Adipocyte (in vitro differentiated cells): ENCODE data around the gene DHX38.

Experiments used
- DNase-seq: peaks from one replicate; pipeline ENCODE4 v3.0.0-alpha.2; 2015; ENCODE audit warnings: low read depth
- H3K27me3 ChIP-seq: replicated peaks from 2 replicates; pipeline ENCODE4 v1.7.0; 2013; ENCODE audit warnings: mild to moderate bottlenecking, low read length, moderate library complexity; ENCODE audit not compliant: control insufficient read depth, insufficient read depth
- H3K36me3 ChIP-seq: 2 replicates; pipeline ENCODE4 v1.7.0; 2013; ENCODE audit warnings: low read length, mild to moderate bottlenecking, moderate library complexity; ENCODE audit not compliant: control insufficient read depth, insufficient read depth, severe bottlenecking
- H3K4me1 ChIP-seq: 2 replicates; pipeline ENCODE4 v1.7.0; 2013; ENCODE audit warnings: mild to moderate bottlenecking, low read length, moderate library complexity; ENCODE audit not compliant: control insufficient read depth, insufficient read depth
- H3K4me3 ChIP-seq: 2 replicates; pipeline ENCODE4 v1.7.0; 2013; ENCODE audit warnings: mild to moderate bottlenecking, low read length, moderate library complexity
- H3K9ac ChIP-seq: 2 replicates; pipeline ENCODE4 v1.7.0; 2013; ENCODE audit warnings: mild to moderate bottlenecking, low read length, moderate library complexity
- H3K9me3 ChIP-seq: 2 replicates; pipeline ENCODE4 v1.7.0; 2013; ENCODE audit warnings: mild to moderate bottlenecking, low read length, moderate library complexity; ENCODE audit not compliant: control insufficient read depth

Gene DHX38

GRCh38 chr16:72139908-72140307, 46.3 kb downstream of the DHX38 start:
- Histone ChIP-seq H3K9me3 (no peaks in the 10 kb centered on the region), H3K4me3 (no peak overlapping the region), H3K27me3 (no peaks in the 10 kb centered on the region), H3K9ac (no peak overlapping the region), H3K4me1 (no peaks in the 10 kb centered on the region), H3K36me3 (no peaks in the 10 kb centered on the region)
- no peak for DNase-seq

DNA sequence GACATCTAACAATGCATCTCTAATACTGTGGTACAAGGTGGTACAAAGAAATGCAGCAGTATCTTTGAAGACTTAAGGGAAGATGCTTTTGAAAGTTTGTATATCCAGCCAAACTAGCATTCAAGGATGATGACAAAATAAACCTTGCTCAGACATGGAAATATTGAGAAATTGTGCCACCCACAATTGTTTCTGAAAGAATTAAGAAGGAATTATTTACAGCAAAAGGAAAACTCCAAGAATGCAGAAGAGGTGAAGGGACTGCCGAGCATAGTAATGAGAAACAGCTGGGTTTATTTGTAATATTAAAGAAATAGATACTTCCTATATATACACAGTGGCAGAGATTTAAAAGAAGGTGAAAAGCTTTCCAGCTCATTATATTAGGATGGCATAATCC, 48.8 kb downstream of the DHX38 start:
- Histone ChIP-seq H3K27me3 (no peaks in the 10 kb centered on the region), H3K9me3 (no peaks in the 10 kb centered on the region), H3K4me3 (no peak overlapping the region), H3K9ac (no peak overlapping the region), H3K4me1 (no peaks in the 10 kb centered on the region), H3K36me3 (no peaks in the 10 kb centered on the region)
- peak; percentile 21 for DNase-seq

DNA sequence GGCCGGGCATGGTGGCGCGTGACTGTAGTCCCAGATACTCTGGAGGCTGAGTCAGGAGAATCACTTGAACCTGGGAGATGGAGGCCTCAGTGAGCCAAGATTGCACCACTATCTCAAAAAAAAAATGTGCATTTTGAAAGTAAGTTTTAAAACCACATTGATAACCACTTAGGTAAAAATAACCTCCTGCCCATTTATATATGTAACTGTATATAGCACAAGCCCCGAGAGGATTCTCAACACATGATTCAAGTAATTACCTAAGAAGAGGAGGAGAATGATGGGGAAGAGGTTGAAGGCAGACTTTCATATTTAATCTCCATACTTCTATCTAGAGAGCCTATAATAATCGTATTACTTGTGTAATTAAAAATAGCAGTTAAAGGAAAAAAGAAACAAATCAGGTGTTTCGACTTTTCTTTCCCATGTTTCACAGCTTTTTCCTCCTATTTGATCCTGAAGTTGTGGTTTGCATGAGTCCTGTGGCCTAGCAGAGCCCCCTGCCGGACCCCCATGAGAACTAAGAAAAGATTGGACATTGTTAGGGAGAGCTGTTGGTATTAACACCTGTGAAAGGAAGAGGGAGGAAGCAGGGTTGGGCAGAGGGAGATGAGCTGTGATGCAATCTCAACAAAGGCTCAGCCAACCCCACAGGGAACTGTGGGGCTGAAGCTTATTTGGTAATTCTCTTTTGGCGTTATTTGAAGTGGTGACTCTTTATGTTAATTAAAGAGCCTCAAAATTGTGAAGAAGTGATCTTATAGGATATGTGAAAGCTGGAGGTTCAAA, 56.2 kb downstream of the DHX38 start:
- H3K4me1 ChIP-seq = no peaks in the 10 kb centered on the region
- H3K36me3 ChIP-seq = no peaks in the 10 kb centered on the region
- H3K4me3 ChIP-seq = no peak overlapping the region
- DNase-seq = no peak
- peaks cover 3% of the 10 kb centered on the region for H3K9me3 ChIP-seq
- no peak overlapping the region for H3K9ac ChIP-seq
- H3K27me3 ChIP-seq = no peaks in the 10 kb centered on the region

GRCh38 chr16:72159386-72159785, 65.7 kb downstream of the DHX38 start:
- H3K9ac ChIP-seq = no peak overlapping the region
- no peaks in the 10 kb centered on the region for H3K9me3 ChIP-seq
- no peaks in the 10 kb centered on the region for H3K36me3 ChIP-seq
- DNase-seq = no peak
- H3K4me1 ChIP-seq = peaks cover 9% of the 10 kb centered on the region
- H3K27me3 ChIP-seq = peaks cover 6% of the 10 kb centered on the region
- H3K4me3 ChIP-seq = no peak overlapping the region

- H3K9me3 ChIP-seq = no peaks in the 10 kb centered on the region
These were observed 66.2 kb downstream of the DHX38 start for GRCh38 chr16:72159801-72160200.

DNA sequence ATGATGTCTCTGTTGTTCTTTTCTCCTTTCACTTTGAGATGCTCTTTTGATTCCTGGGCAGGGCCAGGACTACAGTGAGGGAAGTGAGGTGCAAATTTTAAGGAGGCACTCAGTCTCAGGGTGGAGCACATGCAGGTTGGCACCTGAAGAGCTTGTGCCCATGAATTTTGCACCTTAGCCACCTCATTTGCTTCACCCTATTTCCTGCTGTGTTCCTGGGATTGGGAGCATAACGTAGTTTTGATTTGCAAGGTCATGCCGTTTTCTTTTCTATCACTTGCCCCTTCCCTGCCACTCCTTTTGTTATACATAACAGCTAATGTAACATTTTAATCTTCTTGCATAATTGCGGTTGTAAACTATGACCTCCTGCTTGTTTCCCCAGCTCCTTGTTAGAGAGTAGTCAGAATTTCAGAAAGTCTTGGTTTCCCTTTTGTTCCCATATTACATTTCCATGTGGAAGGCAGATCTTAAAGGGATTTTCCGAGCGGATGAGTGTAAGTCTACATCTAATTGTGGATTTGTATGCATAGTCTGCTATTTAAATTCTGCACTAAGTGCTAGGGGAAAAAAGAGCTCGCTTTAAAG, 68.6 kb downstream of the DHX38 start:
- Histone ChIP-seq H3K4me1 (peaks cover 12% of the 10 kb centered on the region), H3K4me3 (no peak overlapping the region), H3K36me3 (no peaks in the 10 kb centered on the region), H3K9ac (no peak overlapping the region), H3K9me3 (no peaks in the 10 kb centered on the region), H3K27me3 (peaks cover 6% of the 10 kb centered on the region)
- no peak for DNase-seq

More at GRCh38 chr16:72159801-72160200, 66.2 kb downstream of the DHX38 start:
- no peak overlapping the region for H3K4me3 ChIP-seq
- no peak for DNase-seq
- H3K27me3 ChIP-seq = peaks cover 6% of the 10 kb centered on the region
- H3K4me1 ChIP-seq = peaks cover 12% of the 10 kb centered on the region
- H3K36me3 ChIP-seq = no peaks in the 10 kb centered on the region
- H3K9ac ChIP-seq = no peak overlapping the region
